Measurements from ENCODE around the gene DNPH1. TPM values are rescaled to one million over a fixed set of nuclear protein-coding genes. Genes with fewer than 3 reads are reported as not detected.
A peak's percentile ranks its signal among the peaks of the same experiment; 100 is the strongest.

Gene DNPH1
- total and polyA plus RNA-seq, 2 of the 8 experiments (the other 6 are each of a cell fraction or from before 2014, with no cell fraction given) = 33.9 to 134 TPM

DNA sequence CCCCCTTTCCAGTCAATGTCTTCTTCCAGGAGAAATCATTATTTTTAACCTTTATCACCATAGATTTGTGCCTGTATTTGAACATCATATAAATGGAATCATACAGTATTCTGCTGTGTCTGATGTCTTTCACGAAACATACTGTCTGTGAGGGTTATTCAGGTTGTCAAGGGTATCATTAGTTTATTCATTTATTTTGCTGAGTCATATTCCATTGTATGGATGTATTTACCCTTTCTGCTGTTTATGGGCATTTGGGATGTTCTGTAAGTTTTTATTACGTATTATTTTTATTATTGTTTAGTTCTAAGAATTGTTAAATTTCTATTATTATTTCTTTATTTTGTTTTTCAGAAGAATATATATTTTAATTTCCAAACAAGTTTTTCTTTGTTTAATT, 22.0 kb downstream of the DNPH1 start:
- no peak for FAIRE-seq
- CTCF ChIA-PET (ENCODE audit: partially characterized antibody) = no interaction called here
- no peak overlapping the region for H4K5ac ChIP-seq (ENCODE audit: insufficient read length, low read depth, low read length)
- TF ChIP-seq SRF (IDR thresholded peaks at IDR 0.05; ENCODE audit: low read depth, low read length) = no peak
- peak; percentile 62; the same call in 1 of the 2 replicates for TF ChIP-seq BACH1 (IDR thresholded peaks at IDR 0.05; ENCODE audit: low read length)
- peak; percentile 60 for TF ChIP-seq MAFK (IDR thresholded peaks at IDR 0.05; ENCODE audit: low read depth, low read length)
- TF ChIP-seq POU5F1 (IDR thresholded peaks at IDR 0.05; ENCODE audit: low read depth, low read length) = no peak
- no peak for TF ChIP-seq TBP (IDR thresholded peaks at IDR 0.05; ENCODE audit: low read depth, low read length)
- no peak for TF ChIP-seq HDAC6 (IDR thresholded peaks at IDR 0.05; ENCODE audit: low read depth, low read length)
- no peak for TF ChIP-seq KDM1A (IDR thresholded peaks at IDR 0.05; ENCODE audit: borderline replicate concordance, low read length)
- no peak for TF ChIP-seq RAD21 (IDR thresholded peaks at IDR 0.05 in 1 of 2, conservative IDR thresholded peaks at IDR 0.05 in 1 of 2; ENCODE audit: low read depth in 2 of 2, low read length in 2 of 2)

More for the DNA sequence above, 22.0 kb downstream of the DNPH1 start:
- WGBS, 2 experiments (ENCODE audit: extremely low coverage in 1 of 2, insufficient coverage in 1 of 2, insufficient read length in 1 of 2, insufficient replicate concordance in 2 of 2, low coverage in 1 of 2, low lambda C conversion rate in 2 of 2, missing lambda C conversion rate in 1 of 2) = 85% methylated on average over 2 of the region's 2 CpGs; no CpG with 5 or more reads in 1 of the 2 experiments
- H2AFZ ChIP-seq (ENCODE audit: low read length) = no peak overlapping the region
- no peak overlapping the region for H3K9ac ChIP-seq (replicated peaks in 1 of 4; ENCODE audit: extremely low read depth in 1 of 4, low read depth in 3 of 4, low read length in 3 of 4)
- no peak overlapping the region for H3K23ac ChIP-seq (ENCODE audit: insufficient read length)
- H3K36me3 ChIP-seq (ENCODE audit: control insufficient read depth in 2 of 4, insufficient read depth in 4 of 4, low read length in 3 of 4) = no peaks in the 10 kb centered on the region
- H4K91ac ChIP-seq (replicated peaks; ENCODE audit: insufficient read length, low read length) = no peak overlapping the region
- H3K56ac ChIP-seq (replicated peaks; ENCODE audit: insufficient read length, low read depth, low read length) = no peak overlapping the region
- no peak overlapping the region for H2BK20ac ChIP-seq (ENCODE audit: low read length)
- H3K18ac ChIP-seq (ENCODE audit: extremely low read depth, low read length) = no peak overlapping the region
- no peaks in the 10 kb centered on the region for H3K27me3 ChIP-seq (replicated peaks in 1 of 4; ENCODE audit: control insufficient read depth in 3 of 4, extremely low read depth in 1 of 4, insufficient read depth in 3 of 4, low read length in 3 of 4)
- H3K27ac ChIP-seq (ENCODE audit: low read depth, low read length) = no peak overlapping the region
- no peaks in the 10 kb centered on the region for H4K20me1 ChIP-seq (replicated peaks in 1 of 2; ENCODE audit: control insufficient read depth in 1 of 2, insufficient read depth in 2 of 2, low read length in 2 of 2)
- no peaks in the 10 kb centered on the region for H3K79me1 ChIP-seq (ENCODE audit: low read depth, low read length)
- no peak overlapping the region for H2BK5ac ChIP-seq (ENCODE audit: low read depth, low read length)
- no peaks in the 10 kb centered on the region for H3K79me2 ChIP-seq (ENCODE audit: control insufficient read depth in 1 of 2, insufficient read depth in 2 of 2, low read length in 2 of 2)
- H3K23me2 ChIP-seq (ENCODE audit: low read depth, low read length) = no peaks in the 10 kb centered on the region; the same call in 1 of the 2 replicates
- H2BK120ac ChIP-seq (replicated peaks; ENCODE audit: low read depth, low read length) = no peak overlapping the region
- H3K4me3 ChIP-seq (ENCODE audit: extremely low read depth in 1 of 4, insufficient read depth in 2 of 4, low read depth in 3 of 4, low read length in 4 of 4) = no peak overlapping the region
- POLR2A ChIA-PET (ENCODE audit: partially characterized antibody) = interaction anchor here (1.3 kb wide), 1 partner anchor 22 kb away, joined by 3 read pairs; the partner anchor contains the start of gene DNPH1
- H3K4me1 ChIP-seq (replicated peaks in 1 of 4; ENCODE audit: control insufficient read depth in 3 of 4, insufficient read depth in 4 of 4, low read length in 3 of 4) = no peaks in the 10 kb centered on the region
- H3K4me2 ChIP-seq (ENCODE audit: insufficient read depth in 1 of 2, low read depth in 2 of 2, low read length in 2 of 2) = no peak overlapping the region
- no peak overlapping the region for H2BK12ac ChIP-seq (ENCODE audit: low read depth, low read length)
- no peak overlapping the region for H4K8ac ChIP-seq (ENCODE audit: extremely low read depth, insufficient read depth, low read length)
- no peak for DNase-seq (ENCODE audit: low read depth in 1 of 2, low spot score in 2 of 2)
- H3K9me3 ChIP-seq (ENCODE audit: insufficient read depth in 2 of 2, low read depth in 1 of 2, low read length in 1 of 2) = no peaks in the 10 kb centered on the region
- no peak overlapping the region for H3K14ac ChIP-seq (ENCODE audit: insufficient read length)
- no peak overlapping the region for H3K4ac ChIP-seq (replicated peaks; ENCODE audit: insufficient read length, low read depth, low read length)
- H2BK15ac ChIP-seq (ENCODE audit: low read length) = no peak overlapping the region
- no peak overlapping the region for H2AK5ac ChIP-seq (ENCODE audit: low read depth, low read length)
